Erythroblast (primary cell): ENCODE data around the gene FBXL7.

ENCODE experiments used
- GATA1 ChIP-seq: IDR thresholded peaks from 2 replicates; pipeline ENCODE4 v1.6.1; 2011; ENCODE audit warnings: low read depth, mild to moderate bottlenecking, control low read depth, low read length, moderate library complexity
- POLR2A ChIP-seq: IDR thresholded peaks from 2 replicates; pipeline ENCODE4 v1.6.1; 2011; ENCODE audit warnings: mild to moderate bottlenecking, low read length

DNA sequence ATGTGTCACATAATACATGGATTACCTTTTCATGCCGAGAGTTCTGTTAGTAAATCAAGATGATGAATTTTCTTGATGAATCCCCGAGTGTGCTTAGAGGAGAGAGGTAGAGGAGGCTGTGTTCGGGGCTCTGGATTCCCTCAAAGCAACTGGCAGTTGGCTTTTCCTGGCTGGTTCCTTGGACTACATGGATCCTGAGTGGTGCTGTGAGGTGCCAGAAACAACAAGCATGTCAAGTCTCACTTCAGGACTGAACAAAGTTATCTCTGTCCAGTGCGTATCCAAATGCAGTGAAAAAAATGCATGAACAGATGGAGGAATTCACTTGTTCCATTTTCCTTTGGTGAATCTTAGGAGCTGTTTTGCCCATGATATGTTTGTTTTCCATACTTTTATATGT lies 231.7 kb downstream of the FBXL7 start:
- no peak for TF ChIP-seq POLR2A
- no peak for TF ChIP-seq GATA1
